H1 (cell line): ENCODE results near the gene NKAIN4. TPM values are rescaled to one million over a fixed set of nuclear protein-coding genes. Genes with fewer than 3 reads are reported as not detected.

Source experiments
- BCL11A ChIP-seq, 2 experiments: IDR thresholded peaks; one replicate each; pipeline ENCODE4 v1.6.1; 2011; ENCODE audit warnings: low read depth in 2 of 2, low read length in 2 of 2, mild to moderate bottlenecking in 2 of 2
- CHD7 ChIP-seq: fragments of 300-600 bp; sonication (generic); IDR thresholded peaks from 2 replicates; pipeline ENCODE4 v1.7.1; 2012; ENCODE audit warnings: low read length, moderate library complexity, mild to moderate bottlenecking, inconsistent platforms; ENCODE audit not compliant: insufficient replicate concordance
- EP300 ChIP-seq, 2 experiments: IDR thresholded peaks; 1 replicate in 1 of 2; 2 replicates in 1 of 2; pipeline ENCODE4 v1.6.1; 2011 to 2012; ENCODE audit warnings: low read depth in 2 of 2, low read length in 2 of 2, mild to moderate bottlenecking in 2 of 2, borderline replicate concordance in 1 of 2, inconsistent platforms in 1 of 2, moderate library complexity in 1 of 2
- HDAC2 ChIP-seq, 2 experiments: fragments of 300-600 bp in 1 of 2; sonication (generic) in 1 of 2; IDR thresholded peaks; 2 replicates each; pipeline ENCODE4 v1.6.1; 2011 to 2012; ENCODE audit warnings: low read depth in 2 of 2, low read length in 2 of 2, mild to moderate bottlenecking in 2 of 2, moderate library complexity in 2 of 2, borderline replicate concordance in 1 of 2, inconsistent platforms in 1 of 2
- KDM4A ChIP-seq: IDR thresholded peaks from one replicate; pipeline ENCODE4 v1.7.1; 2012; ENCODE audit warnings: low read depth, mild to moderate bottlenecking, moderate library complexity, low read length, inconsistent platforms; ENCODE audit not compliant: severe bottlenecking
- MAFK ChIP-seq: IDR thresholded peaks from 2 replicates; pipeline ENCODE4 v1.6.1; 2012; ENCODE audit warnings: low read depth, mild to moderate bottlenecking, improper control_type of control experiment, low read length
- RAD21 ChIP-seq, 2 experiments: IDR thresholded peaks in 1 of 2; conservative IDR thresholded peaks in 1 of 2; 2 replicates each; pipeline ENCODE4 v1.6.1; 2011; ENCODE audit warnings: low read depth in 2 of 2, low read length in 2 of 2, improper control_type of control experiment in 1 of 2, inconsistent platforms in 1 of 2, mild to moderate bottlenecking in 1 of 2, moderate library complexity in 1 of 2
- RBBP5 ChIP-seq: IDR thresholded peaks from 2 replicates; pipeline ENCODE4 v1.7.1; 2012; ENCODE audit warnings: low read depth, mild to moderate bottlenecking, inconsistent platforms, low read length, moderate library complexity, borderline replicate concordance
- SUZ12 ChIP-seq: fragments of 200-600 bp; sonication (generic); IDR thresholded peaks from 2 replicates; pipeline ENCODE4 v1.6.1; 2012; ENCODE audit warnings: mild to moderate bottlenecking, inconsistent platforms, low read length, moderate library complexity, mixed read lengths
- TCF12 ChIP-seq: IDR thresholded peaks from 2 replicates; pipeline ENCODE4 v1.6.1; 2011; ENCODE audit warnings: low read depth, mild to moderate bottlenecking, low read length
- polyA plus RNA-seq, 7 experiments: library from polyadenylated mRNA; depleted of rRNA in 3 of 7; stranded (reverse) in 5 of 7; unstranded in 2 of 7; fragments of >200 nt in 5 of 7; fragments of 200-250 nt in 2 of 7; gene quantifications; 1 replicate in 5 of 7; 2 replicates in 1 of 7; 4 replicates in 1 of 7; pipeline versions ENCODE4 v1.2.1 to v1.2.3, GENCODE V29; 2011 to 2013; ENCODE audit warnings: missing spikeins in 2 of 7, mixed read lengths in 2 of 7
- total RNA-seq: library from RNA; stranded (reverse); fragmentation: NEBNext Ultra II Directional; extraction: Animal tissue kit (Norgen Biotek cat#: 25700); gene quantifications from 2 replicates; pipeline ENCODE4 v1.2.1, GENCODE V29; 2021

Gene NKAIN4
- total and polyA plus RNA-seq, 2 of the 8 experiments (the other 6 are each of a cell fraction or from before 2014, with no cell fraction given), result 6.9 to 17.0 TPM

- TF ChIP-seq CHD7, result no peak
- TF ChIP-seq BCL11A (IDR thresholded peaks at IDR 0.05; ENCODE audit: low read depth in 2 of 2, low read length in 2 of 2), result no peak
- TF ChIP-seq EP300 (IDR thresholded peaks at IDR 0.05; ENCODE audit: borderline replicate concordance in 1 of 2, low read depth in 2 of 2, low read length in 2 of 2), result no peak
- TF ChIP-seq KDM4A, result no peak
- TF ChIP-seq RAD21 (IDR thresholded peaks at IDR 0.05 in 1 of 2, conservative IDR thresholded peaks at IDR 0.05 in 1 of 2; ENCODE audit: low read depth in 2 of 2, low read length in 2 of 2), result peak; percentile 47 to 59
- TF ChIP-seq HDAC2 (IDR thresholded peaks at IDR 0.05; ENCODE audit: borderline replicate concordance in 1 of 2, low read depth in 2 of 2, low read length in 2 of 2), result 0 out of 4 replicates have a peak, but pooled peaks of 1 of the 2 experiments have one; percentile 66
- TF ChIP-seq SUZ12, result no peak
- no peak for TF ChIP-seq TCF12
- peak; percentile 51; the same call in 1 of the 2 replicates for TF ChIP-seq RBBP5
- TF ChIP-seq MAFK, result no peak
These were observed 23.4 kb downstream of the NKAIN4 start (continued) for GRCh38 chr20:63230800-63231268.
